ENCODE measurements around the gene TBR1.

DNA sequence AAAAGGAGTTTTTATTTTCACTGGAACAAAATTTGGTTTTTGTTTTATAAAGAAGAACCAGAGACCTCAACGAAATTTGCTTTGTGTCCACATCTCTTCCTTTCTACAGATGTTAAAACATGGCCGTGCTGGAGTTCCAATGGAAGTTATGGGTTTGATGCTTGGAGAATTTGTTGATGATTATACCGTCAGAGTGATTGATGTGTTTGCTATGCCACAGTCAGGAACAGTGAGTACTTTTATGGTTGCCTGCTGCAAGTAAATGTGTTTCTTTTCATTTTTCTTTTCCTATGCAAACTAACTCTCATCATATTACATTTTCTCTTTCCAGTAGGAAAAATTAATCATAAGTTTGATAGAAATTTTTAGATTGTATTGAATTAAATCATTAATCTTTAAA is 48.4 kb upstream of the TBR1 start:
- TF ChIP-seq, protein P1, sequence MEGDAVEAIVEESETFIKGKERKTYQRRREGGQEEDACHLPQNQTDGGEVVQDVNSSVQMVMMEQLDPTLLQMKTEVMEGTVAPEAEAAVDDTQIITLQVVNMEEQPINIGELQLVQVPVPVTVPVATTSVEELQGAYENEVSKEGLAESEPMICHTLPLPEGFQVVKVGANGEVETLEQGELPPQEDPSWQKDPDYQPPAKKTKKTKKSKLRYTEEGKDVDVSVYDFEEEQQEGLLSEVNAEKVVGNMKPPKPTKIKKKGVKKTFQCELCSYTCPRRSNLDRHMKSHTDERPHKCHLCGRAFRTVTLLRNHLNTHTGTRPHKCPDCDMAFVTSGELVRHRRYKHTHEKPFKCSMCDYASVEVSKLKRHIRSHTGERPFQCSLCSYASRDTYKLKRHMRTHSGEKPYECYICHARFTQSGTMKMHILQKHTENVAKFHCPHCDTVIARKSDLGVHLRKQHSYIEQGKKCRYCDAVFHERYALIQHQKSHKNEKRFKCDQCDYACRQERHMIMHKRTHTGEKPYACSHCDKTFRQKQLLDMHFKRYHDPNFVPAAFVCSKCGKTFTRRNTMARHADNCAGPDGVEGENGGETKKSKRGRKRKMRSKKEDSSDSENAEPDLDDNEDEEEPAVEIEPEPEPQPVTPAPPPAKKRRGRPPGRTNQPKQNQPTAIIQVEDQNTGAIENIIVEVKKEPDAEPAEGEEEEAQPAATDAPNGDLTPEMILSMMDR (IDR thresholded peaks at IDR 0.05): no peak
- no peak for TF ChIP-seq POLR2A (IDR thresholded peaks at IDR 0.05)

Data from lower leg skin (tissue), 3 donors.